Muscle of arm (tissue), 14 donors: ENCODE measurements around the gene LINC00632. TPM values are rescaled to one million over a fixed set of nuclear protein-coding genes. Genes with fewer than 3 reads are reported as not detected.
"Not testable (repeated sequence)": the region's sequence is repeated elsewhere in the genome, so short reads cannot be mapped to it uniquely, and the experiment has no call there.

ENCODE experiments used
- DNase-seq: peaks from one replicate; pipeline ENCODE4 v3.0.0-alpha.2; 2013
- long read RNA-seq, 11 donors: transcript quantifications; one replicate each; lab custom pipeline, GENCODE V29; 2026
- polyA plus RNA-seq, 12 donors: library from polyadenylated mRNA; unstranded; fragments of 120-200 nt; gene quantifications; one replicate each; pipeline ENCODE4 v1.2.1, GENCODE V29; 2013; ENCODE audit not compliant: insufficient read length in 12 of 12

LINC00632 gene
- polyA plus RNA-seq, result 10 to 100 TPM in 10 of 12 donors, 1 to 10 TPM in 1, not detected in 1; 7.9 to 27.3 (median 14.1) TPM
- long read RNA-seq, donor 1, partial matches to known transcripts, result 0 of 2 reads
- long read RNA-seq, donor 1, other reads (novel, unspliced or antisense), result 0 of 2 reads
- long read RNA-seq, donor 2, partial matches to known transcripts, result 0 of 5 reads
- long read RNA-seq, donor 2, other reads (novel, unspliced or antisense), result 0 of 5 reads
- long read RNA-seq, donor 3, result 0 reads
- long read RNA-seq, donor 4, result 0 reads
- long read RNA-seq, donor 5, partial matches to known transcripts, result 0 of 3 reads
- long read RNA-seq, donor 5, other reads (novel, unspliced or antisense), result 0 of 3 reads
- long read RNA-seq, donor 6, partial matches to known transcripts, result 0 of 1 reads
- long read RNA-seq, donor 6, other reads (novel, unspliced or antisense), result 0 of 1 reads
- long read RNA-seq, donor 7, result 0 reads
- long read RNA-seq, donor 8, partial matches to known transcripts, result 0 of 2 reads
- long read RNA-seq, donor 8, other reads (novel, unspliced or antisense), result 0 of 2 reads
- long read RNA-seq, donor 9, partial matches to known transcripts, result 0 of 1 reads
- long read RNA-seq, donor 9, other reads (novel, unspliced or antisense), result 0 of 1 reads
- long read RNA-seq, donor 10, partial matches to known transcripts, result 0 of 1 reads
- long read RNA-seq, donor 10, other reads (novel, unspliced or antisense), result 0 of 1 reads
- long read RNA-seq, donor 11, partial matches to known transcripts, result 0 of 1 reads
- long read RNA-seq, donor 11, other reads (novel, unspliced or antisense), result 0 of 1 reads

DNA sequence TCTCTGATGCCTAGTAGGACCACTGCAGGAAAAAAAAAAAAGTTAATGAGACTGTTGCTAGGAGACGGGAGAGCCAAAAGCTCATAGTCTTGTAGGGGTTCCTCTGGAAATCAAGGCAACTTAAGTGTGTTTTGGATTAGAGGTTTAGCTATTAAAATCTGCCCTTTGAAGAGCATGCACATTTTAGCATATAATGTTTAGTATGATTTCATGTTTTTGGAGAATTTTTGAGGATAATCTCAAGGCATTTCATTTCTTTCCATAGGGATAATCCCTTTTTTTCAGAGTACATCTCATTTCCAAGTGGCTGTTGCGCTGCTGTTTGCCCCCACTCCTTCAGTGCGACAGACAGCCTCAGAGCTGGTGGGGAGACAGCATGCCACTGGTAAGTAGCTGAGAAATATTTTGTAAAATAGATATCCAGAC, at the start of gene LINC00632:
Gene LINC00632, plus strand, starts transcription at position 339 of the 426 bp plus-strand sequence.
- no peak for DNase-seq

GRCh38 chrX:140661643-140662042, 47.9 kb upstream of the LINC00632 start:
- DNase-seq, result no peak

DNA sequence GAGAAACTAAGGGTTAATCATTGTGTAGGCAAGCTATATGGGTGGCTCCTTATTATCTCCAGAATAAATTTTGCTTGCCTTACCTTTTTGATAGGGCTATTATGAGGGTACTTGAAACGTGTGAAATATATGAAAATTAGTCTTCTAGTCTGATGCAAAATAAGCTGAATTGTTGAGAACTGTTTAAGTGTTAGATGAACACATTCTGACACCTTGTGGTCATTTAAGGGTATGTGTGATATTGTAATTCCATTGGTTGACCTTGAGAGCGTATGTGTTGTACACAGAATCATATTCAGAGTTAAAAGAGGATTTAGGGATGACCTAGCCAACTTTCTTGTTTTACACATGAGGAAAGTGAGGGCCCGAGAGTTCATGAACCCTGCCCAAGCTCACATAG, 44.6 kb upstream of the LINC00632 start:
- peak; percentile 4 for DNase-seq

- DNase-seq, result no peak
These were observed 36.5 kb upstream of the LINC00632 start for GRCh38 chrX:140672840-140673731.

- no peak for DNase-seq
These were observed 21.9 kb upstream of the LINC00632 start for GRCh38 chrX:140687706-140688105.

DNA sequence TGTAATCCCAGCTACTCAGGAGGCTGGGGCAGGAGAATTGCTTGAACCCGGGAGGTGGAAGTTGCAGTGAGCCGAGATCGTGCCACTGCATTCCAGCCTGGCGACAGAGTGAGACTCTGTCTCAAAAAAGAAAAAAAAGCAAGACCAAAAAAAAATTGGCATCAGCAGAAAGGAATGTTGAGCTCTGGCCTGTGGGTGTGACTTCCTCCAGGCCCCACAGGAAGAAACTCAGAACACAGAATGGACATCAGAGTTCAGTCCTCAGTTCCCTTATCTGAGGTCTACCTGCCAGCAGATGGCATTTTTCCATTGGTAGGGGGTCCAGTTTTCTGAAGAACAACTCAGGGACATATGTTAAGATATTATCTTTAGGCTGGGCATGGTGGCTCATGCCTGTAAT, 18.0 kb upstream of the LINC00632 start:
- DNase-seq, result not testable (repeated sequence)

DNA sequence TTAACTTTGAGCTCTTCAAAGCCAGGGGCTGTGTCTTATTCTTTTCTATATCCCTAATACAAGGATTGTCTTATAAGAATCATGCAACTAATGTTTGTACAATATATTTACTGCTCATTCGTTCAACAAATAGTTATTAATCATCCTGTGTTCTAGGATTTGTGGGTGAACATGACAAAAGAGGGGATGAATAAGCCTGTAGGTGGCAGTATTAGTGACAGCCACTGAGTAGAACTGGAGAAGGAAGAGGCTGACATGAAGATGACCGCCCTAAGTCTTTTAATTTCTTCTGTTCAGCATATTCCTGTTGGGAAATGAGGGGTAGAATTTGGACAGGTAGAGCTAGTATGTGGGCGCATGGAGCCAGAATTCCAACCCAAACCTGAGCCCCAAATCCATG, 11.9 kb upstream of the LINC00632 start:
- no peak for DNase-seq

DNA sequence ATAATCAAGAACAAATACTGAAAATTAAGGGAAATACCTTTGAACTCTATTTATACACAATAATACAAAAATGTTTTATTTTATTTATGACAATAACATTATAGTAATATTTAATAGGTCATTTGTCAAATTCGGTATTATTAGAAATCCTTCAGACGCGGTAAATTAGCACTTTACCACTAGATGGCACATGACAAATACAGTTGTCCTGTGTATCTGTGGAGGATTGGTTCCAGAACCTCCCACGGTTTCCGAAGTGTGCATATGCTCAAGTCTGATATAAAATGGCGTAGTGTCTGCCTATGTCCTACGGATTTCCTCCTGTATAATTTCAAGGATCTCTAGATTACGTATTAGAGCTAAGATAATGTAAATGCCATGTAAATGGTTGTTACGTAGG, 8.1 kb upstream of the LINC00632 start:
- no peak for DNase-seq

GRCh38 chrX:140710710-140711109, 1.2 kb downstream of the LINC00632 start:
- peak; percentile 57 for DNase-seq

- no peak for DNase-seq
These were observed 2.3 kb downstream of the LINC00632 start for GRCh38 chrX:140711894-140712293.

- peak; percentile 81 for DNase-seq
These were observed 3.0 kb downstream of the LINC00632 start for GRCh38 chrX:140712413-140713173.

DNA sequence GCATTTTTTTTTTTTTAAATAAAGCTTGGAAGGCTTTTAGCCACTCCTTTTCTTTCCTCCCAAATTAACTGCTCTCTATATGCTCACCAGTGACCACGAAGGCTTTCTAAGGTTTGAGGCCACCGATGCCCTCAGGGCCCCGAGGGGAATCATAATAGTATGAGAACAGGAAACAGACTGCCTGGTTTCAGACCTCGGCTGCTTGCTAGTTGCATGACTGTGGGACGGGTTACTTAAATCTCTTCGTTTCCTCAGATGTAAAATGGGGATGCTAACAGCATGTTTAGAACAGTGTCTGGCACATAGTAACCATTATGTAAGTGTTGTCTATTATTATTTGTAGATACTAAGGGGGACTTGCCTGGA, 3.6 kb downstream of the LINC00632 start:
- DNase-seq, result no peak

- DNase-seq, result no peak
These were observed 6.2 kb downstream of the LINC00632 start for GRCh38 chrX:140715787-140716186.

DNA sequence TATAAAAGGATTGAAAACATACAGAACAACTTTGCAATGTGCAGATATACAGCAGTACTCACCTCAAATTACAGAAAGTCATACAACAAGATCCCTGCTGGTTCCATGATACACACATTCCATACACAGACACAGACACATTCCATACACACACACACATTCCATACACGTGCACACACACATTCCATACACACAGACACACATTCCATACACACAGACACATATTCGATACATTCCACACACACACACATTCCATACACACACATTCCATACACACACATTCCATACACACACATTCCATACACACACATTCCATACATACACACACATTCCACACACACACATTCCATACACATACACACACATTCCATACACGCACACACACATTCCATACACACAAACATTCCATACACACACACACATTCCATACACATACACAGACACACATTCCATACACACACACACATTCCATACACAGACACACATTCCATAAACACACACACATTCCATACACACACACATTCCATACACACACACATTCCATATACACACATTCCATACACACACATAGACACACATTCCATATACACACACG, 13.7 kb downstream of the LINC00632 start:
- peak; percentile 36 for DNase-seq

DNA sequence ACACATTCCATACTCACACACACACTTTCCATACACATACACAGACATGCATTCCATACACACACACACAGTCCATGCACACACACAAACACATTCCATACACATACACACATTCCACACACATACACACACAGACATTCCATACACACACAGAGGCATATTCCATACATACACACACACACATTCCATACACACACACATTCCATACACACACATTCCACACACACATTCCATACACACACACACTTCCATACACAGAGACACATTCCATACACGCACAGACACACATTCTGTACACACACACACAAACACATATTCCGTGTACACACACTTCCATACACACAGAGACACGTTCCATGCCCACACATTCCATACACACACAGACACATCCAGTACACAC, 14.8 kb downstream of the LINC00632 start:
- no peak for DNase-seq

GRCh38 chrX:140724736-140725135, 15.2 kb downstream of the LINC00632 start:
- DNase-seq, result no peak

- DNase-seq, result no peak
These were observed 15.9 kb downstream of the LINC00632 start for GRCh38 chrX:140725500-140725899.

DNA sequence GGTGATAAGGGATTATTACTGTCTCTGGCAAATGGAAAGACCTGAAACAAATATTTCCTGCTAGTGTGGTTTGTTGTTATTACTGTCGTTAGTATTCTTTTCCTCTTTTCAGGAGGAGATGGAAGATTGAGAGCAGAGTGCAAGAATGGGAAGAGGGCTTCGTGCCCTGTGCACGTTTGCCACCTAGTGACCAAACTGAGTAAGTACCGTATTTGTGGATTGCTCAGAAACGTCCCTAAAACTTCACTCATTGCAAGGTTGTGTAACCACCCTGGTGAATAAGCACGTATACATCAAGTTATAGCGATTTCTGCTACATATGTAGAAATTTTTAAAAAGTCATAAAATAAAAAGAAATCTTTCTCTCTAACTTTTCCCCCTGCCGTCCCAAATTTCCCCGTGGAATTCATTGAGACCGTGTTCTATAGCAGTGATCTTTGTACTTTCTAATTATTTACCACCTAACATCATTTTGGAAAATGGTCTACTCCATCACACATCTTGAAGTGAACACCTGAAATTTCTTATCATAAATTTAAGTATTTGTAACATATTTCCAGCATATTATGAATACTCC, 24.3 kb downstream of the LINC00632 start:
- peak; percentile 46 for DNase-seq

GRCh38 chrX:140744085-140744484, 34.5 kb downstream of the LINC00632 start:
- DNase-seq, result no peak

DNA sequence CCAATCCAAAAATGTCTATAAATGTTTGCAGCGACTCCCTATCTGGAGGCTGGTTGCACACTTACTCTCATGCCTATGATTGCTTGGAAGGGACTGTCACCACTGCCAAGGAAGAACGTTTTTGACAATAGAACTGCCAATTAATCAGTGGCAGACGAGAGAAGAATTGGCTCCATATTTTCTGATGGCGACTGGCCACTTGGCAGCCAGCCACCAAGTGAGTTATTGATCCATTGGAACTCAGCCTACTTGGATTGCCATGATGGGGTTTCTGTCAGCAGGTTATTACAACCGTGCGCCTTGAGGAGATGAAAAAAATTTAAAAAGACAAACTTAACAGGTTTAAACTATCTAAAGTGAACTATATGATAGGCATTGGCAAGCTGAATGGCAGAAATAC, 47.4 kb downstream of the LINC00632 start:
- DNase-seq, result no peak
